ENCODE results near the gene NLRC5.

DNA sequence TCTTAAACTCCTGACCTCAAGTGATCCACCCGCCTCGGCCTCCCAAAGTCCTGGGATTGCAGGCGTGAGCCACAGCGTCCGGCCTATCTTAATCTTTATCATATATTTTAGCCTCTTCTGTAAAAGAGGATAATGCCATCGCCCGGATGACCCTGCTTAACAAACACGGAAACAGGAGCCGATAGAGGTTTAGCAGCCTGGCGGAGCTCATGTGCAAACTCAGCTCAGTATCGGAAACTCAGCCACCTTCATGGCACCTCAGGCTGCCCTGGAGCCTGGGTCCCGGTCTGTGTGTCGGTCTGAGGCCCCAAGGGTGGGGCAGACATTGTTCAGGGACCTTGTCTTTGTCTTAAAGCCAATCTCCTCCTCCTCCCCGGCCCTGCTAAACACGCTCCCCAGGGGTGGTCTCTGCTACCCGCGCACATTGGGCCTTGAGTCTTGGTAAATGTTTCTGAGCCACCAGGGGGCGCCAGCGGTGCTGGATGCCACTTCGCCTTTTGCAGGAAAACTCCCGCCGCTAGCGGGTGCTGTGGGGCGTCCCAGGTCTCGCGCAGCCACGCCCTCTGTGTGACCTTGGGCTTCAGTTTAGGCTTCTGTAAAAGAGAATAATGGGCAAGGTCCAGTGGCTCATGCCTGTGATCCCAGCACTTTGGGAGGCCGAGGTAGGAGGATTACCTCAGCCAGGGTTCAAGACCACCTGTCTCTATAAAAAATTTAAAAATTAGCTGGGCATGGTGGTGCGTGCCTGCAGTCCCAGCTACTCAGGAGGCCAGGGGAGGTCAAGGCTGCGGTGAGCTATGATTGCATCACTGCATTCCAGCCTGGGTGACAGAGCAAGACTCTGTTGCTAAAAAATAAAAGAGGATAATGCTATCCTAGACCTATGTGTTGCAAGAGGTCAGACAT is 24.9 kb upstream of the NLRC5 start:
- no peak for TF ChIP-seq GATA3 (IDR thresholded peaks at IDR 0.05; ENCODE audit: low read depth, low read length)
- TF ChIP-seq GATA2 (IDR thresholded peaks at IDR 0.05; ENCODE audit: low read depth, low read length) = no peak

Measured in SH-SY5Y (cell line).